CD4-positive, CD25-positive, alpha-beta regulatory T cell (primary cell): Measurements from ENCODE around the gene DPP7. TPM values are rescaled to one million over a fixed set of nuclear protein-coding genes. Genes with fewer than 3 reads are reported as not detected.

Experiments
- ATAC-seq, 2 donors: fragments of 150-1000 bp; cut with Tn5 transposase; one replicate each; pipeline ENCODE4 v1.10.0; 2021; ENCODE audit warnings: low read depth in 2 of 2, moderate number of reproducible peaks in 2 of 2, moderate library complexity in 1 of 2
- DNase-seq, 3 donors: peaks; one replicate each; pipeline versions ENCODE4 v3.0.0 to v3.0.0-alpha.2; 2012 to 2022; ENCODE audit warnings: mixed read lengths in 1 of 3
- H3K27ac ChIP-seq: one replicate; pipeline ENCODE4 v1.7.0; 2013; ENCODE audit warnings: mild to moderate bottlenecking, low read length; ENCODE audit not compliant: insufficient read depth, poor library complexity, severe bottlenecking
- H3K27me3 ChIP-seq: one replicate; pipeline ENCODE4 v1.7.0; 2013; ENCODE audit warnings: low read length; ENCODE audit not compliant: control insufficient read depth, insufficient read depth
- H3K36me3 ChIP-seq: one replicate; pipeline ENCODE4 v1.7.0; 2013; ENCODE audit warnings: mild to moderate bottlenecking, low read length, moderate library complexity; ENCODE audit not compliant: control insufficient read depth, insufficient read depth
- H3K4me1 ChIP-seq: 2 replicates; pipeline ENCODE4 v1.7.0; 2013; ENCODE audit warnings: mild to moderate bottlenecking, low read length; ENCODE audit not compliant: insufficient read depth, control insufficient read depth, poor library complexity, severe bottlenecking
- H3K4me3 ChIP-seq: one replicate; pipeline ENCODE4 v1.7.0; 2013; ENCODE audit warnings: low read depth, mild to moderate bottlenecking, low read length, moderate library complexity
- H3K9me3 ChIP-seq, 2 experiments: 1 replicate in 1 of 2; 2 replicates in 1 of 2; pipeline ENCODE4 v1.7.0; 2013; ENCODE audit warnings: low read length in 2 of 2, mild to moderate bottlenecking in 1 of 2, moderate library complexity in 1 of 2; ENCODE audit not compliant: control insufficient read depth in 2 of 2
- H3K27ac Mint-ChIP-seq, 3 donors: one replicate each; pipeline ENCODE4 v1.8.0; 2020 to 2022; ENCODE audit warnings: mild to moderate bottlenecking in 3 of 3, mixed read lengths in 3 of 3, moderate library complexity in 2 of 3
- H3K27me3 Mint-ChIP-seq: one replicate; pipeline ENCODE4 v1.8.0; 2022; ENCODE audit warnings: mild to moderate bottlenecking, mixed read lengths
- H3K36me3 Mint-ChIP-seq: one replicate; pipeline ENCODE4 v1.8.0; 2020; ENCODE audit warnings: mixed read lengths
- H3K4me1 Mint-ChIP-seq, 4 donors: one replicate each; pipeline ENCODE4 v1.8.0; 2020 to 2022; ENCODE audit warnings: mixed read lengths in 4 of 4, mild to moderate bottlenecking in 1 of 4
- H3K4me3 Mint-ChIP-seq, 4 donors: one replicate each; pipeline ENCODE4 v1.8.0; 2020 to 2022; ENCODE audit warnings: mild to moderate bottlenecking in 4 of 4, mixed read lengths in 4 of 4, moderate library complexity in 3 of 4
- H3K9me3 Mint-ChIP-seq, 7 donors: one replicate each; pipeline ENCODE4 v1.8.0; 2020 to 2022; ENCODE audit warnings: mixed read lengths in 7 of 7, mild to moderate bottlenecking in 3 of 7, moderate library complexity in 2 of 7
- polyA plus RNA-seq, 4 donors: library from polyadenylated mRNA; unstranded; fragments of 300-500 nt; fragmentation: Illumina TruSeq; gene quantifications; one replicate each; pipeline ENCODE4 v1.2.3, GENCODE V29; 2021
- total RNA-seq: library from RNA; stranded (reverse); gene quantifications from one replicate; pipeline ENCODE4 v1.2.3, GENCODE V29; 2022

The DPP7 gene
- total and polyA plus RNA-seq, 5 donors from 2014 or later = 119 to 343 (median 156) TPM

GRCh38 chr9:137106662-137107250 lies 7.8 kb downstream of the DPP7 start:
- no peak overlapping the region for H3K4me3 ChIP-seq
- no peaks in the 10 kb centered on the region for H3K9me3 Mint-ChIP-seq
- H3K4me3 Mint-ChIP-seq = no peak overlapping the region
- H3K4me1 Mint-ChIP-seq = peaks cover 0 to 3% (median 0%) of the 10 kb centered on the region in 4 donors
- no peaks in the 10 kb centered on the region for H3K9me3 ChIP-seq
- H3K4me1 ChIP-seq = no peaks in the 10 kb centered on the region
- no peak for ATAC-seq
- H3K36me3 Mint-ChIP-seq = peaks cover 9% of the 10 kb centered on the region
- H3K27ac ChIP-seq = no peak overlapping the region
- DNase-seq = no peak
- no peaks in the 10 kb centered on the region for H3K27me3 Mint-ChIP-seq
- H3K36me3 ChIP-seq = peaks cover 55% of the 10 kb centered on the region
- H3K27me3 ChIP-seq = no peaks in the 10 kb centered on the region
- H3K27ac Mint-ChIP-seq = no peak overlapping the region

- ATAC-seq (no peak), DNase-seq (no peak)
- Mint-ChIP-seq H3K9me3 (no peaks in the 10 kb centered on the region), H3K4me1 (peaks cover 0 to 3% (median 0%) of the 10 kb centered on the region in 4 donors), H3K36me3 (peaks cover 9% of the 10 kb centered on the region), H3K4me3 (no peak overlapping the region), H3K27me3 (no peaks in the 10 kb centered on the region), H3K27ac (no peak overlapping the region)
- Histone ChIP-seq H3K27me3 (no peaks in the 10 kb centered on the region), H3K4me3 (no peak overlapping the region), H3K27ac (no peak overlapping the region), H3K4me1 (no peaks in the 10 kb centered on the region), H3K9me3 (no peaks in the 10 kb centered on the region), H3K36me3 (peaks cover 62% of the 10 kb centered on the region)
Observed at GRCh38 chr9:137105814-137106661, 8.5 kb downstream of the DPP7 start.

GRCh38 chr9:137103206-137103999 lies 11.1 kb downstream of the DPP7 start:
- ATAC-seq = no peak
- H3K9me3 Mint-ChIP-seq = peaks cover 0 to 1% (median 0%) of the 10 kb centered on the region in 7 donors
- no peak overlapping the region for H3K27ac Mint-ChIP-seq
- Histone ChIP-seq H3K27ac (no peak overlapping the region), H3K9me3 (no peaks in the 10 kb centered on the region), H3K27me3 (no peaks in the 10 kb centered on the region), H3K4me3 (no peak overlapping the region), H3K36me3 (peaks cover 82% of the 10 kb centered on the region), H3K4me1 (no peaks in the 10 kb centered on the region)
- H3K27me3 Mint-ChIP-seq = no peaks in the 10 kb centered on the region
- peaks cover 0 to 6% (median 3%) of the 10 kb centered on the region in 4 donors for H3K4me1 Mint-ChIP-seq
- H3K36me3 Mint-ChIP-seq = peaks cover 15% of the 10 kb centered on the region
- DNase-seq = no peak
- no peak overlapping the region for H3K4me3 Mint-ChIP-seq

GRCh38 chr9:137099231-137099630 lies 15.3 kb downstream of the DPP7 start:
- peaks cover 17% of the 10 kb centered on the region for H3K36me3 Mint-ChIP-seq
- Histone ChIP-seq H3K27ac (no peak overlapping the region), H3K9me3 (no peaks in the 10 kb centered on the region), H3K4me3 (no peak overlapping the region), H3K4me1 (peaks cover 23% of the 10 kb centered on the region), H3K36me3 (peaks cover 59% of the 10 kb centered on the region), H3K27me3 (no peaks in the 10 kb centered on the region)
- DNase-seq (no peak), ATAC-seq (no peak)
- H3K27me3 Mint-ChIP-seq = no peaks in the 10 kb centered on the region
- H3K27ac Mint-ChIP-seq = peak overlapping the region in 1 of 3 donors; percentile 38
- peak overlapping the region in 2 of 4 donors; percentile 56 to 71 for H3K4me3 Mint-ChIP-seq
- peaks cover 5 to 30% (median 17%) of the 10 kb centered on the region in 4 donors for H3K4me1 Mint-ChIP-seq
- peaks cover 0 to 1% (median 0%) of the 10 kb centered on the region in 7 donors for H3K9me3 Mint-ChIP-seq

GRCh38 chr9:137097761-137098462 lies 16.6 kb downstream of the DPP7 start:
- H3K27ac Mint-ChIP-seq = peak overlapping the region in 2 of 3 donors; percentile 36 to 99
- Histone ChIP-seq H3K4me1 (peaks cover 23% of the 10 kb centered on the region), H3K27ac (peak overlapping the region; percentile 95), H3K27me3 (no peaks in the 10 kb centered on the region), H3K36me3 (peaks cover 48% of the 10 kb centered on the region), H3K4me3 (no peak overlapping the region), H3K9me3 (no peaks in the 10 kb centered on the region)
- H3K9me3 Mint-ChIP-seq = peaks cover 0 to 1% (median 0%) of the 10 kb centered on the region in 7 donors
- H3K27me3 Mint-ChIP-seq = no peaks in the 10 kb centered on the region
- H3K4me3 Mint-ChIP-seq = peak overlapping the region in 1 of 4 donors; percentile 38
- peaks cover 20% of the 10 kb centered on the region for H3K36me3 Mint-ChIP-seq
- no peak for DNase-seq
- peaks cover 7 to 30% (median 19%) of the 10 kb centered on the region in 4 donors for H3K4me1 Mint-ChIP-seq
- no peak for ATAC-seq

GRCh38 chr9:137096785-137097546 lies 17.6 kb downstream of the DPP7 start:
- peak overlapping the region; percentile 87 to 98 (median 92) for H3K4me3 Mint-ChIP-seq
- H3K36me3 ChIP-seq = peaks cover 47% of the 10 kb centered on the region

More at GRCh38 chr9:137096785-137097546, 17.6 kb downstream of the DPP7 start:
- Histone ChIP-seq H3K4me1 (peaks cover 23% of the 10 kb centered on the region), H3K4me3 (peak overlapping the region; percentile 85), H3K27me3 (no peaks in the 10 kb centered on the region), H3K9me3 (no peaks in the 10 kb centered on the region), H3K27ac (peak overlapping the region; percentile 95)
- H3K36me3 Mint-ChIP-seq = peaks cover 27% of the 10 kb centered on the region
- peaks cover 10 to 32% (median 23%) of the 10 kb centered on the region in 4 donors for H3K4me1 Mint-ChIP-seq
- ATAC-seq = no peak
- no peaks in the 10 kb centered on the region for H3K27me3 Mint-ChIP-seq
- H3K27ac Mint-ChIP-seq = peak overlapping the region; percentile 97 to 99 (median 99)
- no peak for DNase-seq
- H3K9me3 Mint-ChIP-seq = peaks cover 0 to 1% (median 0%) of the 10 kb centered on the region in 7 donors
